HG02623 (cell line): Measurements from ENCODE around the gene PRR36.
"Not testable (repeated sequence)": the region's sequence is repeated elsewhere in the genome, so short reads cannot be mapped to it uniquely, and the experiment has no call there.

ENCODE experiments used
- ATAC-seq: cut with Tn5 transposase; IDR thresholded peaks from one replicate; pipeline ENCODE4 v1.9.1; 2021; ENCODE audit warnings: moderate library complexity; ENCODE audit not compliant: unreplicated experiment

The PRR36 gene

GRCh38 chr19:7861619-7862412 lies 12.4 kb downstream of the PRR36 start:
- no peak for ATAC-seq

- no peak for ATAC-seq
Measured at GRCh38 chr19:7860714-7861618, 13.2 kb downstream of the PRR36 start.

GRCh38 chr19:7859831-7860713 lies 14.1 kb downstream of the PRR36 start:
- ATAC-seq: no peak

- ATAC-seq: not testable (repeated sequence)
Measured at GRCh38 chr19:7859087-7859486, 15.1 kb downstream of the PRR36 start.

GRCh38 chr19:7858109-7858770 lies 15.9 kb downstream of the PRR36 start:
- ATAC-seq: no peak

- no peak for ATAC-seq
Measured at GRCh38 chr19:7857727-7858108, 16.5 kb downstream of the PRR36 start.

- ATAC-seq: no peak
Measured at GRCh38 chr19:7856679-7857663, 17.2 kb downstream of the PRR36 start.

- no peak for ATAC-seq
Measured at GRCh38 chr19:7856109-7856591, 18.0 kb downstream of the PRR36 start.

- ATAC-seq: no peak
Measured at GRCh38 chr19:7855426-7856108, 18.6 kb downstream of the PRR36 start.

DNA sequence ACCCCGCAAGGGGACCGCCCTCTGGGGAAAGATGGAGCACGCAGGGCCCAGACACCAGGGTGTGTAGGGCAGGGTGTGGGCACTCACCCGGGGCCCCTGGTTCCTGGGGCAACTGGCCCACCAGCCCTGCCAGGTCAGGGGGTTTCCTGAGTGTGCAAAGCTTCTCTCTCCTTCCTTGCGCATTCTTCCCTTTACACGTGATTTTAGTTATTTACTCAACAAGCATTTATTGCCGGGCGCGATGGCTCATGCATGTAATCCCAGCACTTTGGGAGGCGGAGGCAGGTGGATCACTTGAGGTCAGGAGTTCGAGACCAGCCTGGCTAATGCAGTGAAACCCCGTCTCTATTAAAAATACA lies 20.4 kb downstream of the PRR36 start:
- ATAC-seq: no peak

DNA sequence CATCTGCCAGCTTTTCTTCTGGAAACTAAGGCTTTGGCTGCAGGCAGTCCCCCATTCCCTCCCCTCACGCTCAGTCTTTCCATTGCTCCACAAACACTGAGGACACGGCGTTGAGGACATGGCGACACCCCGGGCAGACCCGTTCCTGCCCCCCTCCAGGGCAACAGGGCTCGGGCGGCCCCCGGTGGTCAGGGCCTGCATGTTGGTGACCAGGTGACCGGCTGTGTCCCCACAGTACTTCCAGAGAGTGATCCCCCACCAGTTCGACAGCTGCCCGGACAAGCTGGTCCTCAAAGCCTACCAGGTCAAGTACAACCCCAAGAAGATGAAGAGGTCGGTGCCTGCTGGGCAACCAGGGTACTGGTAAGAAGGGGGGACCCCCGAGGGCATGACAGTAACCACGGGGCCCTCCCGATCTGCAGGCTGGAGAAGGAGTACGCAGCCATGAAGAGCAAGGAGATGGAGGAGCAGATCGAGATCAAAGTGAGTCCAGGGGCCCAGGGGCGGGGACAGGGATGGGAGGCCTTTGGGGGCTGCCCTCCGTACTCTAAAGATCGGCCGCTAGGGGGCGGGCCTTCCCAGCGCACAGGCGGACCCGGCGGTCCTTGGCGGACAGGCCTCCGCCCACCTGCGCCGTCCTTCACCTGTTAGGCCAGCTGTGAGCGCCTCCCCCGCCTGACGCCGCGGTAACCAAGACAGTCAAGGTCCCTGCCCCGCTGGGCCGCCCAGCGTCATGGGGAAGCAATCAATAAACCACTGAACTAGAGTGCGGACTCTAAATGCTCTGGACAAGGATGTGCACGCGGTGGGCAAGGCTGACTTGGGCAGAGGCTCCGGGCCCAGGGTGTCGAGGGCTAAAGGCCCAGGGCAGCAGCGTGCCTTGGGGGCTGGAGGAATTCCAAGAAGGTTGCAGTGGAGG lies 21.1 kb downstream of the PRR36 start:
- ATAC-seq: no peak

DNA sequence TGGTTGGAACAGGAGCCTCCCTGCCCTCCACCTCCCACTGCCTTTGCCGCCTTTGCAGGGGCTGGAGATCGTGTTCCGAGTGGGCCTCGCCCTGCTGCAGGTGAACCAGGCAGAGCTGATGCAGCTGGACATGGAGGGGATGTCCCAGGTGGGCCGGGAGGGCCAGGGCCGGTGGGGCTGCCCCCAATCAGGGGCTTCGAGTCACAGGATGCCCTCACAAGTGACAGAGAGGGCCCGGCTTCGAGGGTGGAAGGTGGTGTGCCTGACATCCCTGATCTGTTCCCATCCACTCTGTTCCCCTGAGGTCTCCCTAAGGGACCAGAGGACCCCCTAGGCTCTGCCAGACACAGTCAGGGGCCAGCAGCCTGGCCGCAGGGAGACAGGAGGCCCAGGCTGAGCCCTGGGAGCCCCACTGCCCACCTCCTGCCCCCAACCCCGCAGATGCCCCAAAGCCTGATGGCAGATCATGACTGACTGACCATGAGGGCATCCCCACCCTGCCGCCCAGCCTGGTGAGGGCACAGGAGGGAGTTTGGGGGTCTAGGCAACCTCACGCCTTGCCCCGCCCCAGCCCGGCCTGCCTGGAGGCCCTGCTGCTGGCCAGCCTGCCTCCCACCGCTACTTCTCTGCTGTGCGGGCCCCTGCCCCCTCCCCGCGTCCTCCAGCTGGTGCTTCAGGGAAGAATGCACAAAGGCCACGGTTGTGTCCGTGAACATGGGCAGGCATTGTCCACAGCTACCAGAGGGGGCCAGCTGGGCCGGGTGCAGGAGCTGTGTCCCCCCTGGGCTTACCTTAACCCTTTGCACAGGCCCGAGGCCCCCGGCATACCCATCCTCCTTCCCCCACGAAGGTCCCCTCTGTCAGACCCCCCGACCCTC lies 22.3 kb downstream of the PRR36 start:
- no peak for ATAC-seq

GRCh38 chr19:7850945-7851622 lies 23.1 kb downstream of the PRR36 start:
- no peak for ATAC-seq

GRCh38 chr19:7850000-7850813 lies 24.0 kb downstream of the PRR36 start:
- no peak for ATAC-seq

DNA sequence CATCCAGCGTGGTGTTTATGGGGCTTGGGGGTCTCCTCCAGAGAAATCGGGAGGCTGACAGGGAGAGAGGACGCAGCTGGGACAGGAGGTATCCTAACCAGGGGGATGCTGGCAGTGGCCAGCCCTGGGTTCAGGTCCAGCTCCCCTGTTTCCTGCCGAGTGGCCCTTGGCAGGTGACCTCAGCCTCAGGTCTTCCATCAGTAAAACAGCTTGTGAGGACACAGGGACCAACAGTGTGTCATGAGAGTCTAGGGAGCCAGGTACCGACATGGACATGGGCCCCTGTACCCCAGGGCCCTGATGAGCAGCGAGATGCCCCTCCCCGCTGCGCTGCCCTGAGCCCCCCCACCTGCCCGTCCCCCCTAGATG lies 24.6 kb downstream of the PRR36 start:
- ATAC-seq: no peak
